GM12878 (cell line): ENCODE results near the gene WBP1L.

Source experiments
- ASH2L ChIP-seq: fragments of 300-600, 200-600 bp; sonication (generic); IDR thresholded peaks from 2 replicates; pipeline ENCODE4 v1.6.1; 2017; ENCODE audit warnings: low read depth, mild to moderate bottlenecking, borderline replicate concordance
- CTCF ChIP-seq, 3 experiments: IDR thresholded peaks in 2 of 3; conservative IDR thresholded peaks in 1 of 3; 2 replicates each; pipeline ENCODE4 v1.5.1; 2011; ENCODE audit warnings: low read depth in 3 of 3, low read length in 3 of 3, mild to moderate bottlenecking in 3 of 3, control low read depth in 2 of 3, moderate library complexity in 2 of 3, inconsistent platforms in 1 of 3, mixed read lengths in 1 of 3; ENCODE audit not compliant: control insufficient read depth in 2 of 3, insufficient read depth in 1 of 3; ENCODE audit errors: extremely low read depth in 1 of 3
- EP300 ChIP-seq, 2 experiments: fragments of 150-350 bp in 1 of 2; IDR thresholded peaks; 2 replicates each; pipeline ENCODE4 v1.6.1; 2011 to 2012; ENCODE audit warnings: low read depth in 2 of 2, low read length in 2 of 2, borderline replicate concordance in 1 of 2, improper control_type of control experiment in 1 of 2, inconsistent platforms in 1 of 2; ENCODE audit not compliant: control insufficient read depth in 1 of 2
- GABPA ChIP-seq: IDR thresholded peaks from 2 replicates; pipeline ENCODE4 v1.6.1; 2014; ENCODE audit warnings: antibody characterized with exemption, low read depth, mild to moderate bottlenecking, inconsistent platforms
- IRF3 ChIP-seq: fragments of 450-650 bp; IDR thresholded peaks from 2 replicates; pipeline ENCODE4 v1.6.1; 2014; ENCODE audit warnings: mild to moderate bottlenecking
- MYB ChIP-seq: fragments of 150-350 bp; IDR thresholded peaks from 2 replicates; pipeline ENCODE4 v1.6.1; 2014; ENCODE audit warnings: mild to moderate bottlenecking, low read depth, low read length, borderline replicate concordance
- POLR2AphosphoS2 ChIP-seq: IDR thresholded peaks from 2 replicates; pipeline ENCODE4 v1.6.1; 2011; ENCODE audit warnings: low read depth, mild to moderate bottlenecking, low read length, improper control_type of control experiment, moderate library complexity
- POLR2AphosphoS5 ChIP-seq: IDR thresholded peaks from 2 replicates; pipeline ENCODE4 v1.6.1; 2011; ENCODE audit warnings: mild to moderate bottlenecking, low read length, inconsistent platforms
- REST ChIP-seq: IDR thresholded peaks from 2 replicates; pipeline ENCODE4 v1.6.1; 2012; ENCODE audit warnings: mild to moderate bottlenecking, low read depth, low read length
- SPI1 ChIP-seq: IDR thresholded peaks from 2 replicates; pipeline ENCODE4 v1.6.1; 2011; ENCODE audit warnings: low read depth, mild to moderate bottlenecking, low read length, moderate library complexity, borderline replicate concordance; ENCODE audit not compliant: insufficient read depth
- SUZ12 ChIP-seq: fragments of 200-600 bp; sonication (generic); IDR thresholded peaks from one replicate; pipeline ENCODE4 v1.6.1; 2018; ENCODE audit warnings: antibody characterized with exemption, mild to moderate bottlenecking; ENCODE audit not compliant: unreplicated experiment
- ZBTB4 ChIP-seq: fragments of 450-650 bp; formaldehyde crosslinking; IDR thresholded peaks from 2 replicates; pipeline ENCODE4 v1.4.0; 2022; ENCODE audit warnings: mild to moderate bottlenecking, moderate library complexity

GRCh38 chr10:102775201-102775934 is 31.6 kb downstream of the WBP1L start:
- TF ChIP-seq REST (no peak), ASH2L (no peak), POLR2AphosphoS5 (no peak), SPI1 (no peak), SUZ12 (no peak), MYB (no peak), CTCF (IDR thresholded peaks at IDR 0.05 in 2 of 3, conservative IDR thresholded peaks at IDR 0.05 in 1 of 3; ENCODE audit: control insufficient read depth in 2 of 3, extremely low read depth in 1 of 3, insufficient read depth in 1 of 3, low read depth in 3 of 3, low read length in 3 of 3) (no peak), ZBTB4 (CRISPR knock-in tag) (no peak), IRF3 (no peak), POLR2AphosphoS2 (no peak), EP300 (IDR thresholded peaks at IDR 0.05; ENCODE audit: borderline replicate concordance in 1 of 2, control insufficient read depth in 1 of 2, low read depth in 2 of 2, low read length in 2 of 2) (no peak), GABPA (no peak)
